GM19043 (cell line): Measurements from ENCODE around the gene ELMO3.

Experiments
- ATAC-seq: cut with Tn5 transposase; IDR thresholded peaks from one replicate; pipeline ENCODE4 v1.9.1; 2021; ENCODE audit warnings: low read depth; ENCODE audit not compliant: unreplicated experiment

The ELMO3 gene

GRCh38 chr16:67199011-67199807, at the start of gene ELMO3:
Gene ELMO3 (plus strand): TSS chr16:67199131. CDS start chr16:67199327, 196 bp downstream.
- no peak for ATAC-seq

- no peak for ATAC-seq
These were observed 49.5 kb upstream of the ELMO3 start for GRCh38 chr16:67149276-67150046.

- ATAC-seq: no peak
These were observed 48.7 kb upstream of the ELMO3 start for GRCh38 chr16:67150047-67150832.

GRCh38 chr16:67150833-67151396, 48.0 kb upstream of the ELMO3 start, which contains the start of gene B3GNT9:
Gene B3GNT9 (minus strand): TSS chr16:67150998. CDS start chr16:67150485, 513 bp downstream.
- ATAC-seq: no peak

GRCh38 chr16:67151431-67152097, 47.4 kb upstream of the ELMO3 start:
- no peak for ATAC-seq

GRCh38 chr16:67154578-67155294, 44.2 kb upstream of the ELMO3 start:
- ATAC-seq: no peak

GRCh38 chr16:67155295-67156142, 43.4 kb upstream of the ELMO3 start:
- no peak for ATAC-seq

GRCh38 chr16:67156143-67156844, 42.6 kb upstream of the ELMO3 start:
- ATAC-seq: no peak

- ATAC-seq: no peak
These were observed 41.7 kb upstream of the ELMO3 start for GRCh38 chr16:67157106-67157748.

GRCh38 chr16:67157892-67158635, 40.9 kb upstream of the ELMO3 start:
- no peak for ATAC-seq

- ATAC-seq: peak; percentile 22
These were observed 40.0 kb upstream of the ELMO3 start for GRCh38 chr16:67158637-67159600.

- ATAC-seq: no peak
These were observed 37.3 kb upstream of the ELMO3 start for GRCh38 chr16:67161595-67162058.

- no peak for ATAC-seq
These were observed 36.3 kb upstream of the ELMO3 start for GRCh38 chr16:67162506-67163163.

- ATAC-seq: no peak
These were observed 35.5 kb upstream of the ELMO3 start for GRCh38 chr16:67163164-67163998.
